ENCODE results near the gene ACVR1.
"Not testable (repeated sequence)": the region's sequence is repeated elsewhere in the genome, so short reads cannot be mapped to it uniquely, and the experiment has no call there.

Gene ACVR1

DNA sequence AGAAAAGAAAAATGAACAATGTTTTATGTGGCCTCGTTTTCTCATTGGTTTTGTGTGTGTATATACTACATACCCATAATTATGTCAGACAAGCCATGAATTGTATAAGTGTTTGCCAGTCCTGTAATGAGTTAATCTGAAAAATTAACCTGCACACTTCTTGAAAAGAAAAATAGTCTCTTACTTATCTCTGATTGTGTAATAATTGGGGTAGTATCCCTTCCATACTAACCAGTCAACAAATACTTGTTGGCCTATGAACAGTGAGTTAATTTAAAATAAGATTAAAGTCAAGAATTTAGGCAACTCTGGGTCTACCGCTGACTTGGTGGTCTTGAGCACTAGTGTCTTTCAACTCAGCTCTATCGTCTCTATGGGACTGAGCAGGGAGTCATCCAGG is 48.8 kb downstream of the ACVR1 start:
- no peak overlapping the region for H3K4me3 ChIP-seq (ENCODE audit: low read depth, low read length)
- DNase-seq (ENCODE audit: low read depth): no peak
- TF ChIP-seq, protein P1, sequence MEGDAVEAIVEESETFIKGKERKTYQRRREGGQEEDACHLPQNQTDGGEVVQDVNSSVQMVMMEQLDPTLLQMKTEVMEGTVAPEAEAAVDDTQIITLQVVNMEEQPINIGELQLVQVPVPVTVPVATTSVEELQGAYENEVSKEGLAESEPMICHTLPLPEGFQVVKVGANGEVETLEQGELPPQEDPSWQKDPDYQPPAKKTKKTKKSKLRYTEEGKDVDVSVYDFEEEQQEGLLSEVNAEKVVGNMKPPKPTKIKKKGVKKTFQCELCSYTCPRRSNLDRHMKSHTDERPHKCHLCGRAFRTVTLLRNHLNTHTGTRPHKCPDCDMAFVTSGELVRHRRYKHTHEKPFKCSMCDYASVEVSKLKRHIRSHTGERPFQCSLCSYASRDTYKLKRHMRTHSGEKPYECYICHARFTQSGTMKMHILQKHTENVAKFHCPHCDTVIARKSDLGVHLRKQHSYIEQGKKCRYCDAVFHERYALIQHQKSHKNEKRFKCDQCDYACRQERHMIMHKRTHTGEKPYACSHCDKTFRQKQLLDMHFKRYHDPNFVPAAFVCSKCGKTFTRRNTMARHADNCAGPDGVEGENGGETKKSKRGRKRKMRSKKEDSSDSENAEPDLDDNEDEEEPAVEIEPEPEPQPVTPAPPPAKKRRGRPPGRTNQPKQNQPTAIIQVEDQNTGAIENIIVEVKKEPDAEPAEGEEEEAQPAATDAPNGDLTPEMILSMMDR (IDR thresholded peaks at IDR 0.05; ENCODE audit: insufficient read depth, low read depth, low read length, missing control alignments): no peak

DNA sequence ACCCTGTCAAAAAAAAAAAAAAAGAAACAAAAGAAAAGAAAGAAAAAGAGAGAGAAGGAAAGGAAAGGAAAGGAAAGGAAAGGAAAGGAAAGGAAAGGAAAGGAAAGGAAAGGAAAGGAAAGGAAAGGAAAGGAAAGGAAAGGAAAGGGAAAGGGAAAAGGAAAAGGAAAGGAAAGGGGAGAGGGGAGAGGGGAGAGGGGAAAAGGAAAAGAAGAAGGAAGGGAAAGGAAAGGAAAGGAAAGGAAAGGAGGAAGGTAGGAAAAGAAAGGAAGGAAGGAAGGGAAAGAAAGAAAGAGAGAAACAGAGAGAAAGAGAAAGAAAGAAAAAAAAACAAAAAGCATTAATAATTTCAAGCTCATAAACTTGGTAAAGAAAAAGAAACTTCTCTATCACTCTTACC is 49.5 kb downstream of the ACVR1 start:
- DNase-seq (ENCODE audit: low read depth); H3K4me3 ChIP-seq (ENCODE audit: low read depth, low read length): not testable (repeated sequence)

DNA sequence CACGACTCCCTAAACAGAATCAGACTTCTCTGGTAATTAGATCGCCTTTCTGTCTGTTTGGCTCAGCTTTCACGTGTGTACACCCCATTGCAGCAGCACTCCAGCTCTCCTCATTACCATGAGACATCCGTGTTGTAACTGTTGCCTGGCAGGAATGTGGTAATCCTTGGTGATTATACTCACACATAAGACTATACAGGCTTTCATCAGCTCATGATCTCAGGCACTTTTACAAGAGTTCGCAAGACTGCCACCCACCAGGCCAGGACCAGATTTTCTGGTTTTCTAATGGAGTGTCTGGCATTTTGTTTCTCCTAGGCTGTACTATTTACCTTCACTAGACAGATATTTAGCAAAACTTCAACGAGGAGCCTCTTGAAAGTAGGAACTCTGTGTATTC is 50.2 kb downstream of the ACVR1 start:
- no peak overlapping the region for H3K4me3 ChIP-seq (ENCODE audit: low read depth, low read length)
- TF ChIP-seq, protein P1 (IDR thresholded peaks at IDR 0.05; ENCODE audit: insufficient read depth, low read depth, low read length, missing control alignments): no peak
- DNase-seq (ENCODE audit: low read depth): no peak

DNA sequence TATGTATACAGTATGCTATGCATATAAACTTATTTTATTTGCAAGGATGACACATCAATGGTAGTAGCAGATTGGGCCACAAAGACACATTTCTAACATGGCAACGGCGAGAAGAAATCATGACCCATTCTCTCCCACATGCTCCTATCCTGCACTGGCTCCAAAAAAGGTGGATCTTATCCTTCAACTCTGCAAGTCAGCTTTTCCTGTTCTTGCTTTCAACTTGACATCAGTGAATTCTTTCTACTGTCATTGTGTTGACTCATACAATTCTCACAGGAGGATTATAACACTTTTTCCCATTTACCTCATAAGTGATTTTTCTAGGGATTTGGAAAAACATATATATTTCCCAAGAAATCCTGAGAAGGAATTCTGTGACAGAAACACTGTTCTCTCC is 53.1 kb downstream of the ACVR1 start:
- no peak for DNase-seq (ENCODE audit: low read depth)
- TF ChIP-seq, protein P1 (IDR thresholded peaks at IDR 0.05; ENCODE audit: insufficient read depth, low read depth, low read length, missing control alignments): no peak

DNA sequence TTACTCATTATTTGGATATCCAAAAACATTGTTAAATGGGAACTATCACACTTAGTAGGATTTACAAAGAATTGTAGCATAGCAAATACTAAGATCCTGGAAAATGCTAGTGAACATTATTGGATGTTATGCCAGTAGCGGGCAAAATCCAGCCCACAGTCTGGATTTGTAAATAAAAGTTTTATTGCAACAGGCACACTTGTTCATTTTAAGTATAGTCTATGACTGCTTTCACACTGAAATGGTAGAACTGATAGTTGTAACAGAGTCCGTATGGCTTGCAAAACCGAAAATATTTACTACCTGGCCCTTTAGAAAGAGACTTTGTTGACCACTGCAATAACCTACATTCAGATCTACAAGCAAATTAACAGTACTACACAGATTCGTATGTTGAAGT is 53.6 kb downstream of the ACVR1 start:
- TF ChIP-seq, protein P1 (IDR thresholded peaks at IDR 0.05; ENCODE audit: insufficient read depth, low read depth, low read length, missing control alignments): no peak
- DNase-seq (ENCODE audit: low read depth): no peak
- H3K4me3 ChIP-seq (ENCODE audit: low read depth, low read length): no peak overlapping the region

More for the DNA sequence above, 53.1 kb downstream of the ACVR1 start:
- H3K4me3 ChIP-seq (ENCODE audit: low read depth, low read length): no peak overlapping the region

DNA sequence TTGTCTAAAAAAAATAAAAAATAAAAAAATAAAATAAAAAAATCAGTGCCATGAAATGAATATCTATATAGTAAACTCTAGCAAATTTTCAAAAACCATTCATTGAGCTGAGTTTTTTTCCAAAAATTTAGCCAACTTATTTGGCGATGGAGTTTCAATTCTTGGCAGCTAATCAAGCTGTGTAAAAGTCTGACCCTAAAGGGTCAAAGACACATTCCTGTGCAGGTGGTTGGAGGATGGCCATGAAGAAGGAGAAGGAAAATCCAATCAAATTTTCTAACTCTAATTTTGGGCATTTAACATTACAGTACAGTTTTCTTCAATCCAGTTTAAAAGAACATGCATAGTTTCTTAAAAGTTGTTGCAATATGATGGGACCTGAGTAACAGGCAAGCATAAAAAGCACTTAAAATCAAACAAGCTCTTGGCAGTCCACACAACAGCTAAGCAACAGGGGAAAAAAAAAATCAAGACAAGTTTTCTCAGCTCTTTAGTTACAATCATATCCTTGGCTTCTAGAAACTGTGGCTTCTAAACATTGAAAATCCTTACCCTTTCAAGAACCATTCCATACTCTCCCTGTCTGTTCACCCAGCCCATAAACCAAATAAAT is 54.5 kb downstream of the ACVR1 start:
- DNase-seq (ENCODE audit: low read depth): no peak
- H3K4me3 ChIP-seq (ENCODE audit: low read depth, low read length): no peak overlapping the region
- TF ChIP-seq, protein P1 (IDR thresholded peaks at IDR 0.05; ENCODE audit: insufficient read depth, low read depth, low read length, missing control alignments): no peak

DNA sequence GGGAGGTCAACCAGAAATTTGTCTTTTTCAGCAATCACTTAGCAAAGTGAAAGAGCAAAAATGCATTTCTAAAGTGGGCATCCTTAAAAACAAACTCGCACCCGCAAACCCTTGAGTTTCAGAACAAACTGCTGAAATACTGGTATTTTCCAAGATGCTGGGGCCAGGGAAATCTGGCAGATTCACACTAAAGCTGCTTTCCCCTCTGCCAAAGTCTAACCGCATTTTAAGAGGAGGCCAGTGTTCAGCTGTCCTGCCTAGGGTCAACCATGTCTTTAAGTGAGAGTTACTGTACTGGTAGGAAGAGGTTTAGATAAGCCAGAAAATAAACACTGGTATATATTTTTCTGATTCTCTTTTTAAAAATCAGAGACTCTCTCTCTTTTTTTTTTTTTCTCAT is 55.9 kb downstream of the ACVR1 start:
- H3K4me3 ChIP-seq (ENCODE audit: low read depth, low read length): no peak overlapping the region
- TF ChIP-seq, protein P1 (IDR thresholded peaks at IDR 0.05; ENCODE audit: insufficient read depth, low read depth, low read length, missing control alignments): no peak
- no peak for DNase-seq (ENCODE audit: low read depth)

Data from GM12865 (cell line).